Activated T-cell treated with anti-CD3 and anti-CD28 coated beads, Interleukin-2, amount 50 U/mL, for 24 hours (primary cell): ENCODE data around the gene RHOB.

Source experiments
- DNase-seq: peaks from one replicate; pipeline ENCODE4 v3.0.0-alpha.2; 2020
- H3K27ac Mint-ChIP-seq: 2 replicates; pipeline ENCODE4 v1.8.0; 2020; ENCODE audit warnings: mild to moderate bottlenecking, mixed read lengths
- H3K27me3 Mint-ChIP-seq: 2 replicates; pipeline ENCODE4 v1.8.0; 2020; ENCODE audit warnings: mixed read lengths
- H3K36me3 Mint-ChIP-seq: 2 replicates; pipeline ENCODE4 v1.8.0; 2020; ENCODE audit warnings: low read depth, mixed read lengths
- H3K4me1 Mint-ChIP-seq: 2 replicates; pipeline ENCODE4 v1.8.0; 2020; ENCODE audit warnings: low read depth, mixed read lengths
- H3K4me3 Mint-ChIP-seq: 2 replicates; pipeline ENCODE4 v1.8.0; 2020; ENCODE audit warnings: mild to moderate bottlenecking, moderate library complexity, mixed read lengths
- H3K9me3 Mint-ChIP-seq: 2 replicates; pipeline ENCODE4 v1.8.0; 2020; ENCODE audit warnings: mixed read lengths

RHOB gene

DNA sequence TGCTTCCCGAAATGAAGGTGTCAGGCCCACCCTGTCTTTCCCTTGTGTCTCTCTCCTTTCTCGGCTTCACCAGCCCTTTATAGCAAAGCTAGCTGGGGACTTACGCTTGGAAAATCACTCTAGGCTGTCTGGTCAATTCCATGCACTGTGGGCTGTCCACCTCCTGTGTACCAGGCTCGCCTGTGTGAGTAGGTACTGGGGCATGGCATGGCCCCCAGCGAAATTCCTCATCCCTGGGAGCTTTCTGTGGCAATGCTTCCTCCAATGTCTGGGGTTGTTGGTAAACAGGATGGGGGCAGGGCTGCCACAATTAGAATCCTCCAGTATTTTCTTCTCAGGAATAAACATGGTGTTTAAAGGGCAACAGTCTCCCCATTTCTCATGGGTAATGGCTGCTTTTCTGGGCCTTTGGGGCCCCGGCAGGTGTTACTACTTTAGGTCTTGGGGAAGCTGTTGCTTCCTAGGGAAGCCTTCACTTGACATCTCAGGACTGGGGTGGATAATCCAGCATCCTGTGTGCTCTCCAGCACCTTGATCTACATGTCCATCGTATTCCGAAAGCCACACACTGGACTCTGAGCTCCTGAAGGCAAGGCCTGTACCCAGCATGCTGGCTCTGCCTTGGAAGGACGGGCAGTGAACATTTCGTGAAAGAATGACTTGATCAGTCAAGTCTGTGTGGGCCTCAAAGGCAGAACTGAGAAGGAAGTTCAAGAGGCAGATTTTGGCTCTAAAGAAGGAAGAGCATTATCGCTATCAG is 21.1 kb downstream of the RHOB start:
- Mint-ChIP-seq H3K36me3 (no peaks in the 10 kb centered on the region), H3K27me3 (no peaks in the 10 kb centered on the region), H3K4me3 (no peak overlapping the region), H3K4me1 (no peaks in the 10 kb centered on the region), H3K9me3 (no peaks in the 10 kb centered on the region), H3K27ac (no peak overlapping the region)
- DNase-seq = no peak

DNA sequence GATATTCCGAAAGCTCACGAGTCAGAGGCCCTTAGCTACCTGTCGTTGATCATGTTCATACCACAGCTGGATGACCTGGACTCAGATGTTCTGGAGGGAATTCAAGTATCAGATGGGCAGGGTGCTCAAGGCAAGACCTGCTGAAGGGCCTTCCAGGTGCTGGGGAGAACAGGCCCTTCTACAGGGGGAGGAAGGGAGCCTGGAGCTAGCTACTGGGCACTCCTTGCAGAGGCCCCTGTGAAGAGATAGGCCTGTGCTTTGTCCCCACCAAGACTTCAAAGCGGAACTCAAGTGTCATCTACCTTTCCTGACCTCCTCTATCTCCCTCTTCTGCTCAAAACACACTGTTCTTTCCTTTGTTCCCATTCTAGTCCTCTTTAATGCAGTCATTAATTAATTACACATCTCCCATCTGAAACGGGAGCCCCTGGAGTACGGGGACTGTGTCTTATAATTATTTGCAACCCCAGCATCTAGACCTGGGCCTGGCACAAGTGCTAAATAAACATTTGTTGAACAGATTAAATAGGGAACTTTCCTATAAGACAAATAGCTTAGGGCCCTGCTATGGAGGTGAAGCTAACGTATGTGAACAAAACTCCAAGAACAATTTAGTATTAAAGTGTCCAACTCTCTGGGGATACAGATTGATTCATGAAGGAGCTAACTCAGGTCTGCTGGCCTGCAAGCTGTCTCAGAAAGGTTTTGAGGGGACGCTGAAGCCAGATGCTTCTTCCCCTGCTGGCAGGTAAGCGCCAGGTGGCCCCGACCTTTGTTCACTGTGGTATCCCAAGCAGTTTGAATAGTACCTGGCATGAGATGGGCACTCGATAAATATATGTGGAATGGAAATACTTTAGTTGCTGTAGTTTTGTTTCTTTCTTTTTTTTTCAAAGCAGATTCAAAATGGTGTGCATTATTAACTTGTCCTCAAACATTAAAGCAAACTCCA is 22.0 kb downstream of the RHOB start:
- H3K36me3 Mint-ChIP-seq = no peaks in the 10 kb centered on the region
- H3K27me3 Mint-ChIP-seq = no peaks in the 10 kb centered on the region
- H3K9me3 Mint-ChIP-seq = no peaks in the 10 kb centered on the region
- H3K4me1 Mint-ChIP-seq = no peaks in the 10 kb centered on the region
- H3K4me3 Mint-ChIP-seq = no peak overlapping the region
- no peak overlapping the region for H3K27ac Mint-ChIP-seq
- DNase-seq = no peak

- H3K4me3 Mint-ChIP-seq = no peak overlapping the region
- no peaks in the 10 kb centered on the region for H3K4me1 Mint-ChIP-seq
- DNase-seq = no peak
- H3K27ac Mint-ChIP-seq = no peak overlapping the region
- no peaks in the 10 kb centered on the region for H3K27me3 Mint-ChIP-seq
- no peaks in the 10 kb centered on the region for H3K36me3 Mint-ChIP-seq
- H3K9me3 Mint-ChIP-seq = no peaks in the 10 kb centered on the region
Measured at GRCh38 chr2:20469595-20469994, 22.7 kb downstream of the RHOB start.

GRCh38 chr2:20470211-20470610 is 23.3 kb downstream of the RHOB start:
- no peak overlapping the region for H3K4me3 Mint-ChIP-seq
- no peaks in the 10 kb centered on the region for H3K4me1 Mint-ChIP-seq
- no peaks in the 10 kb centered on the region for H3K27me3 Mint-ChIP-seq
- H3K9me3 Mint-ChIP-seq = no peaks in the 10 kb centered on the region
- no peaks in the 10 kb centered on the region for H3K36me3 Mint-ChIP-seq
- no peak overlapping the region for H3K27ac Mint-ChIP-seq
- no peak for DNase-seq

DNA sequence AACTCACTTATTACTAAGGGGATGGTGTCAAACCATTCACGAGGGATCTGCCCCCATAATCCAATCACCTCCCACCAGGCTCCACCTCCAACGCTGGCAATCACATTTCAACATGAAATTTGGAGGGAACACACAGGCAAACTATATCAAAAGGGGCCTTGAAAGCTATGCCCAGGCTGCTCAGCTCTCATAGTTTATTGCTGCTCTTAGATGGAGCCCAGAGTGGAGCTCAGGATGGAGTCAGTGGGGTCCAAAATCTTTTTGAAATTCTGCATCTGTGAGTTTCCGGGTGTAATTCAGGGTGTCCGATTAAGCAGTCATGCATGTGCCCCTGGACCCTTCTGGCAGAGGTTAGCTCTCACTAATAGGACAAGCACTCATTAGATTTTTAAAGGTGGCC is 24.3 kb downstream of the RHOB start:
- Mint-ChIP-seq H3K9me3 (no peaks in the 10 kb centered on the region), H3K27ac (no peak overlapping the region), H3K4me3 (no peak overlapping the region), H3K27me3 (no peaks in the 10 kb centered on the region), H3K4me1 (no peaks in the 10 kb centered on the region), H3K36me3 (no peaks in the 10 kb centered on the region)
- no peak for DNase-seq

DNA sequence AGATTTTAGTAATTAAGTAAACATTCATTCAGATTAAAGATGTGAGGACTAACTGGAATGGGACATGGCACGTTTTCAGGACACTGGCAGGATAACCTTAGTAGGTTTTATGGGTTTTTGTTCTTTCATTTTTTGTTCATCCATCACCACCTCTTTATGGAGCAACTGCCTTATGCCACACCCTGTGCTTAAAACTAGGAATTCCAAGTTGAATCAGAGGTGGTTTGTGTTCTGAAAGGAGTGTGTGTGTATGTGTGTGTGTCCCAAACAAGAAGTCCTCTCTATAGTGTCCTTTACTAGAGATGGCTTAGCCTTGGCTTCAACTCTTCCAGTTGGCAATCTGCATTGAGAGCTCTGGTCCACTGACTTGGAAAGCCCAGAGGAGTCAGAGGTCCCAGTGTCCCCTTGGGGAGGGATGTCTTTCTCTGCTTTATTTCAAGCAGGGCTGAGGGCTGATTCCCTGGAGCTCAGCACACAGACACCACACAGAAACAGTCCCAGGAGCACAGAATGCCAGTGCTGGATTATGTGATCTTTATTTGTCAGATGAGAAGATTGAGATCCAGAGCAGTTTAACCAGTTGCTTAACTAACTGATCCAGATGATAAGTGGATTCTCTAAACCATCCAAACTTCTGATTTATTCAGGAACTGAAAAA is 25.2 kb downstream of the RHOB start:
- H3K27ac Mint-ChIP-seq = no peak overlapping the region
- H3K9me3 Mint-ChIP-seq = no peaks in the 10 kb centered on the region
- no peaks in the 10 kb centered on the region for H3K4me1 Mint-ChIP-seq
- DNase-seq = no peak
- H3K27me3 Mint-ChIP-seq = no peaks in the 10 kb centered on the region
- no peaks in the 10 kb centered on the region for H3K36me3 Mint-ChIP-seq
- H3K4me3 Mint-ChIP-seq = no peak overlapping the region

DNA sequence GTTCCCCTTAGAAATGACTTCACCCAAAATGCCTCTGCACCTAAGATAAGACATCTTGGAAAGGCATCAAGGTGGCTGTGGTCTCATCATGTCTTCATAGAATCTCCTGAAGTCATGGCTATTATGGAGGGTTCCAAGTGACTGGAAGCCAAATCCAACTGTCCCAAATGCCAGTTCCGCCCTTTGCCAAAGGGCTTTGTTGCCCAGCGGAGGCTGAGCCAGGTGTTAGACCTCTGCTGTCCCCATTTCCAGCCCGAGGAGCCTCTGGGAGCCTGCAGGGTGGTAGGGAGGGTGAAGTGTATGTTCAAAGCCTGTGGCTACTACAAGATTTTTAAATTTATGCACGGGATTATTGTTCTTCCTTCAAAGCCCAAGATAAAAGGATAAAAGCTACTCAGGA is 25.7 kb downstream of the RHOB start:
- no peak for DNase-seq
- Mint-ChIP-seq H3K27me3 (no peaks in the 10 kb centered on the region), H3K27ac (no peak overlapping the region), H3K9me3 (no peaks in the 10 kb centered on the region), H3K36me3 (no peaks in the 10 kb centered on the region), H3K4me3 (no peak overlapping the region), H3K4me1 (no peaks in the 10 kb centered on the region)

- Mint-ChIP-seq H3K9me3 (no peaks in the 10 kb centered on the region), H3K27ac (no peak overlapping the region), H3K4me3 (no peak overlapping the region), H3K27me3 (peaks cover under 1% of the 10 kb centered on the region), H3K36me3 (no peaks in the 10 kb centered on the region), H3K4me1 (no peaks in the 10 kb centered on the region)
- no peak for DNase-seq
Measured at GRCh38 chr2:20473128-20473527, 26.3 kb downstream of the RHOB start.

DNA sequence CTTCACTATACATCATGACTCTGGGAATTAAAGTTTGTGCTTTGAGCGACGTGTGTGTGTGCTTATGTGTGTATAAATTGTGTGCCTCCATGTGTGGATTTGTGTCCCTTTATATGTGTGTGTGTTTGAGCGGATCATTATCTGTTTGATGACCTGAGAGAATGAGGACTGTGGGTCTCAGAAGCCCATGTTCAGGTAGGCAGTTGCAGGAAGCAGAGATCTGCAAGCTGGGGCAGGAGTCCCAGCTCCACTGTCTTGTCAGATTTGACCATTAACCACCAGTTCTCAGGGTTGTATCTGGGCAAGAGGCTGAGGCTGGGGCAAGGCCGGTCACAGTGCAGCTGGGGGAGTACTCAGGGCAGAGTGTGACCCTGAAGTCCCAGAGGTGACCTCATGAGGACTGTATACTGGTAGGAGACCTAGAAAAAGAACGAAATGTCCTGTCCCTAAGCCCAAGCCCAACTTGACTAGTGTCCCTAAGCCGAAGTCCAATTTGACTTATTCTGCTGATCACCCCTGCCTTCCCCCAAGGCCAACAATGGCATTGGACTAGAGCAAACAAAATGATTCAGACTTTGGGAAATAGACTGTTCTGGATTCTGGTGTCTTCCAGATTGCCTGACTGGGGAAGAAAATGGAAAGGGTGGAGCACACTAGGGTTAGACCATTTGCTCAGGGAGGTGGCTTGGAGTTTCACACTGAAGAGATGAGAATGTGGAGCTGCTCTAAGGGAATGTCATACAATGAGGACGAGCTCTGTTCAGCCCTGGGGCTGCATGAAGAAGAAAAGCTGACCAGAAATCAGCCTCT is 28.1 kb downstream of the RHOB start:
- Mint-ChIP-seq H3K4me1 (no peaks in the 10 kb centered on the region), H3K4me3 (no peak overlapping the region), H3K27ac (no peak overlapping the region), H3K27me3 (peaks cover 5% of the 10 kb centered on the region), H3K9me3 (peaks cover 4% of the 10 kb centered on the region), H3K36me3 (no peaks in the 10 kb centered on the region)
- no peak for DNase-seq

GRCh38 chr2:20475567-20475952 is 28.7 kb downstream of the RHOB start:
- DNase-seq = no peak
- peaks cover 4% of the 10 kb centered on the region for H3K9me3 Mint-ChIP-seq
- no peaks in the 10 kb centered on the region for H3K36me3 Mint-ChIP-seq
- peaks cover 5% of the 10 kb centered on the region for H3K27me3 Mint-ChIP-seq
- no peak overlapping the region for H3K27ac Mint-ChIP-seq
- no peaks in the 10 kb centered on the region for H3K4me1 Mint-ChIP-seq
- no peak overlapping the region for H3K4me3 Mint-ChIP-seq

DNA sequence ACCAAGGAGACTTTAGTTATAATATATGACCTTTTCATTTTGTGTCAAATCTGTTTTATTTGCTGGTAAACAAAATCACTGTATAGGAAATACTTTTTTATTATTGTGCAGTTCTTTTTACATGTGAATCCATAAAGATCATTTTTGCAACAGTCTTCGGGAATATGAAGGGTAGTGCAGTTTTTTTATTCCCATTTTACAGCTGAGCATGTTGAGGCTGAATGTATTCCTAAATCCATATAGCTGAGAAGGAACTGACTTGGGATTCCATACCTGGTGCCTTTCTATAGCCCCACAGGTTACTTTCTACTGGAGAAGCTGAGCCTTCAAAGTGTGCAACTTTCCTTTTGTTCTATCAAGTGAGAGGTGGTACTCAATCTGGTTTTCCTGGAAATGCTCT is 29.6 kb downstream of the RHOB start:
- Mint-ChIP-seq H3K36me3 (no peaks in the 10 kb centered on the region), H3K4me1 (no peaks in the 10 kb centered on the region), H3K27ac (no peak overlapping the region), H3K27me3 (peaks cover 5% of the 10 kb centered on the region), H3K4me3 (no peak overlapping the region), H3K9me3 (peaks cover 4% of the 10 kb centered on the region)
- no peak for DNase-seq

DNA sequence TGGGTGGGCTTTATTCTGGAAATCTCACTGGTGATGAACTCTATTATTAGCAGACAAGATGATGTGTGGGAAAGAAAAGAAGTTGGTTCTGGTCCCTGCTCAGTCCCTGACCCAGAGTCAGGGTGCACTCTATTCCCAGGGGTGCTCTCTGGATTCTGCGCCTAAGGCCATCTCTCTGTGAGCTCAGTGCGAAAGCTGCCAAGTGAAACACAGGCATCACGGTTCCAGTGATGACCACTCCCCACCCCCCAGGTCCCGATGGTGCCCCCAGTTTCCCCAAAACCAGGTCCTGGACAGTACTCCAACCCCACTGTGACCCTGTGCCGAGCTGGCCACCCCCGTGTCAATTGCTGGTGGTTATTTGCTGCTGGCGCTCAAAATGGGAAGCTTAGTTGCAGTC is 30.1 kb downstream of the RHOB start:
- Mint-ChIP-seq H3K4me1 (no peaks in the 10 kb centered on the region), H3K27me3 (peaks cover 5% of the 10 kb centered on the region), H3K36me3 (no peaks in the 10 kb centered on the region)

GRCh38 chr2:20478961-20479360 is 32.1 kb downstream of the RHOB start:
- no peak for DNase-seq
- H3K4me3 Mint-ChIP-seq = no peak overlapping the region

More for the DNA sequence above, 30.1 kb downstream of the RHOB start:
- H3K9me3 Mint-ChIP-seq = peaks cover 4% of the 10 kb centered on the region
- H3K27ac Mint-ChIP-seq = no peak overlapping the region
- no peak overlapping the region for H3K4me3 Mint-ChIP-seq
- no peak for DNase-seq

DNA sequence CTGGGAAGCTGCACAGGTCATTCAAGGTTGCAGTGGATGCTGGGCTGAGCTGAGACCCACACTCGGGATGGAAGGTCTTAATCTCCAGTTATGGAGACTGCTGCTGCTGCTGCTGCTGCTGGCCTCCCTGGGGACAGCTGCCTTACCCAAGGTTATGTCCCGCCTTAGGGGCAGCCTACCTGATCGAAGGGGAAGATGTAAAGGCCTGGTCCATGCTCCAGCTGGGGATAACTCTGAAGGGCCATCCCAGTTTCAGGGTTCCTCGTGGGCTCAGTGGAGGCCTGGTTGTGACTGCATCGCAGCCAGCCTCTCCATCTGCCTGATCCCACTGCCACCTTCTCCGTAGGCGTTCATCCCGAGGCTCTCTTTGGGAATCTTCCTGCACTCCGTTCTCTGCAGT is 33.0 kb downstream of the RHOB start:
- no peaks in the 10 kb centered on the region for H3K36me3 Mint-ChIP-seq
- no peak overlapping the region for H3K4me3 Mint-ChIP-seq
- peaks cover 5% of the 10 kb centered on the region for H3K27me3 Mint-ChIP-seq
- H3K4me1 Mint-ChIP-seq = no peaks in the 10 kb centered on the region
- peaks cover 4% of the 10 kb centered on the region for H3K9me3 Mint-ChIP-seq
- no peak for DNase-seq
- no peak overlapping the region for H3K27ac Mint-ChIP-seq

More at GRCh38 chr2:20478961-20479360, 32.1 kb downstream of the RHOB start:
- Mint-ChIP-seq H3K36me3 (no peaks in the 10 kb centered on the region), H3K27ac (no peak overlapping the region), H3K9me3 (peaks cover 4% of the 10 kb centered on the region), H3K27me3 (peaks cover 5% of the 10 kb centered on the region), H3K4me1 (no peaks in the 10 kb centered on the region)
